Spinal cord (tissue), 10 donors: ENCODE measurements around the gene CDON. TPM values are rescaled to one million over a fixed set of nuclear protein-coding genes. Genes with fewer than 3 reads are reported as not detected.

Source experiments
- DNase-seq, 6 donors: peaks; one replicate each; pipeline versions ENCODE4 v3.0.0 to v3.0.0-alpha.2; 2013 to 2015; ENCODE audit warnings: low spot score in 6 of 6, low read depth in 4 of 6
- H3K27ac ChIP-seq: one replicate; pipeline ENCODE4 v1.5.1; 2013; ENCODE audit warnings: low read depth, low read length, control low read depth
- H3K27me3 ChIP-seq: one replicate; pipeline ENCODE4 v1.6.1; 2013; ENCODE audit warnings: low read length; ENCODE audit not compliant: control insufficient read depth, insufficient read depth
- H3K36me3 ChIP-seq: one replicate; pipeline ENCODE4 v1.6.1; 2013; ENCODE audit warnings: low read length; ENCODE audit not compliant: control insufficient read depth, insufficient read depth
- H3K4me1 ChIP-seq: one replicate; pipeline ENCODE4 v1.6.1; 2013; ENCODE audit warnings: low read length; ENCODE audit not compliant: control insufficient read depth, insufficient read depth
- H3K4me3 ChIP-seq: one replicate; pipeline ENCODE4 v1.5.1; 2013; ENCODE audit warnings: low read depth, low read length, control low read depth
- H3K9me3 ChIP-seq: one replicate; pipeline ENCODE4 v1.6.1; 2013; ENCODE audit warnings: low read length; ENCODE audit not compliant: control insufficient read depth, insufficient read depth
- WGBS: methylation state at CpG from one replicate; pipeline ENCODE4 v1.1.5; 2013; ENCODE audit warnings: missing lambda C conversion rate; ENCODE audit not compliant: insufficient coverage; 5-methylcytosine and 5-hydroxymethylcytosine counted together
- polyA plus RNA-seq, 2 donors: library from polyadenylated mRNA; unstranded; fragments of 120-200 nt; gene quantifications; one replicate each; pipeline ENCODE4 v1.2.1, GENCODE V29; 2013; ENCODE audit not compliant: insufficient read length in 2 of 2
- total RNA-seq, 2 donors: library from RNA; depleted of rRNA in 1 of 2; stranded (reverse); fragments of 120-200 nt in 1 of 2; fragments of >200 nt in 1 of 2; gene quantifications; one replicate each; pipeline versions ENCODE4 v1.2.3 to v1.2.4, GENCODE V29; 2013 to 2014
- donor health status: healthy.

Gene CDON
- total and polyA plus RNA-seq, 4 donors = 7.4 to 34.7 (median 21.4) TPM

DNA sequence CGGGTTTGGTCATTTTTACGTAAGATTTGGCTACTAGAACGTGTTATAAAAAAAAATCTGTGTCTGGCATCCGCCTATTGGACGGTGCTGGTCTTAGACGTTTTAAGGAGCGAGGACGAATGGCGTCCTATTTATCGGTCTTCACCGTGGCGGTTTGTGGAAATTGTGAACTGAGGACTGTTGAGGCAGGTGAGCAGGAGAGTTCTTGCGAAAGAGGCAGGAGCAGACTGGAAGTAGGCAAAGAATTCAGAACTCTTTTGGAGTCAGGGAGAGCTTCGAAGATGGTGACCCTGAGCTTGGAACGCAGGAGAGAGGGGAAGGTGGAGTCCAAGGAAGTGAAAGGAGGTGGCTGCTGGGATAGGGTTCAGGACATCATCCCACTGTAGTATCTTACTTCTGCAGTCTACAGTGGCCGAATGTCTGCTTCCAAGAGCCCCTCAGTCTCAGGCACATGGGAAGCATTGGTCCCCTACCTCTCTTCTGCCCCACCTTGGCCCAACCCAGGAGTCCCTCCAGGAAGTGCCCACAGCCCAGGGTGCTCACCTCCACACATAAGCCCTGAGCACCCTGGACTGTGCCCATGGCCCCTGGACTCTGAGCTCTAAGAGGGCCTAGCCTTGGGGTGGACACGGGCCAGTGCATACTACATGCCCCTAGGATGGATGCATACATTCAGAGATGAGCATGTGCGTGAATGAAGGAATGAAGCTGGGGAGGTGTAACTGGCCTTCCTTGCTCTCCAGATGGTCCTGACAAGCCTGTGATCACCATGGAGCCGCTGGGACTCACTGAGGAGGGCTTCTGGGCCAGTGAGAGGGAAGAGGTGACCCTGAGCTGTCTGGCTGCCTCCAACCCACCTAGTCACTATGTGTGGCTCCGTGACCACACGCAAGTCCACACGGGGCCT lies 113.1 kb downstream of the CDON start:
- Histone ChIP-seq H3K36me3 (peaks cover 27% of the 10 kb centered on the region), H3K4me3 (no peak overlapping the region), H3K9me3 (no peaks in the 10 kb centered on the region), H3K27ac (no peak overlapping the region), H3K27me3 (no peaks in the 10 kb centered on the region), H3K4me1 (peaks cover 19% of the 10 kb centered on the region)
- no peak for DNase-seq
- 93% methylated on average over 18 of the region's 22 CpGs for WGBS

DNA sequence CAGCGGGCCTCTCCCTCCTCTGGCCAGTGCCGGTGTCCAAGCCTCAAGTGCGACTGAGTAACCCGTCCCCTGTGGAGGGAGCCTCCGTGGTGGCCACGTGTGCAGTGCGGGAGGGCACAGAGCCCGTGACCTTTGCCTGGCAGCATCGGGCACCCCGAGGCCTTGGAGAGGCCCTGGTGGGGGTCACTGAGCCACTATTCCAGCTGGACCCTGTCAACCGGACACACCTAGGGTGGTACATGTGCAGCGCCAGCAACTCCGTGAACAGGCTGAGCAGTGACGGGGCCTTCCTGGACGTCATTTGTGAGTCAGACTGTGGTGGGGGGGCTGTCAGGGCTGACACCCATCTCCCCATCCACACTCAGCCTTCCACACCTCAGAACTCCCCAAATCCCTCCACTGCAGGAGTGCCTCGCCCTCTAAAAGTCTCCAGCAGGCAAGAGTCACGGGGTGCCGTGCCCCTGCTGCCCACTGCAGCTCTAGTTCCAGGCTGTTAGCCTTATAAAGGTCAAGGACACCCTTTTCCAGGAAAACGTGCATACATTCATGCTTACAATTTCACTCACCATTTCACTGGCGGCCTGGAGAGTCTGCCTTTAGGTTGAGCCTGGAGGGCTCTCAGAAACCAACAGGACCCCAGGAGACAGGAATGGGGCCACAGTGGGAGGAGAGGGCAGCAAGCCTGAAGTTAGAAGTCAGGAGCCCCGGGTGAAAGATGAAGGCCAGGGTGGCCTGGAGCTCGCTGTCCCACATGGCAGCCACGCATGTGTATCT lies 114.2 kb downstream of the CDON start:
- Histone ChIP-seq H3K4me3 (no peak overlapping the region), H3K9me3 (no peaks in the 10 kb centered on the region), H3K36me3 (peaks cover 22% of the 10 kb centered on the region), H3K4me1 (peaks cover 17% of the 10 kb centered on the region), H3K27ac (no peak overlapping the region), H3K27me3 (no peaks in the 10 kb centered on the region)
- WGBS = 81% methylated on average over 19 of the region's 23 CpGs
- no peak for DNase-seq

DNA sequence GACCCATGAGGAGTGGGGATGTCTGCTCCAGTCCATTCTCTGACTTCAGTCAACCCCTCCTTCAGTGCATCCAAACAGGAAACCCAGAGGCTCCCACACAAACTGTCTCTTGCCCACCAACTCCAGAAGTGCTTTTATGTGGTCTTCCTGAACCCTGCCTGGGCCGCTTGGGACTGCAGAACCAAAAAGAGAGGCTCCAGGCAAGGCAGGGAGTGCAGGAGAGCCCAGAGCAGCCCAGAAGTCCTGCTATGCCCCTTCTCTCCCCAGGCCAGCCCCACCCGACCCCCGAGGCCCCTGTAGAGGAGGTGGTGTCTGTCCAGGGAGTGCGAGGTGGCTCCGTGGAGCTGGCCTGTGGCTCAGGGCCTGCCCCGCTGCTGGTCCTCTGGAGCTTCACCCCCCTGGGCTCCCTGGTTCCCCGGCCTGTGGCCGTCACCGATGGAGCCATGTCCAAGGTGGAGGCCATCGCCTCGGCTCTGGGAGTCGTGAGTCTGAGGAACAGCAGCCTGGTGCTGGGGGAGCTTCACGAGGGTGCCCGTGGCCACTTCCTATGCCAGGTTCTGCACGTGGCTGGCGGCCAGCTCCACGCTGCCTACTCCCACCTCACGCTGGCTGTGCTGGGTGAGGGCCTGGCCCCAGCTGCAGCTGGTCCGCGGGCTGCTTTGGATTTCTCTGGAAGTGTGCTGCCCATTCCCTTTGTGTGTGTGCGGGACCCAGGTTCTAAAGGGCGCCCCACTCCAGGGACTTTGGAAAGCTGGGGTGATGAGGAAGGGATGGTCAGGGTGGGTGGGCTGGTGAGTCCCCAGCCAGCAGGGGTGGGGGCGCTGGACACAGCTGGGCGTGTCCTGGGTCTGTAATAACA lies 115.0 kb downstream of the CDON start:
- 89% methylated on average over 24 of the region's 24 CpGs for WGBS
- Histone ChIP-seq H3K27me3 (no peaks in the 10 kb centered on the region), H3K36me3 (peaks cover 19% of the 10 kb centered on the region), H3K4me1 (peaks cover 9% of the 10 kb centered on the region), H3K4me3 (no peak overlapping the region), H3K9me3 (no peaks in the 10 kb centered on the region), H3K27ac (no peak overlapping the region)
- DNase-seq = no peak

DNA sequence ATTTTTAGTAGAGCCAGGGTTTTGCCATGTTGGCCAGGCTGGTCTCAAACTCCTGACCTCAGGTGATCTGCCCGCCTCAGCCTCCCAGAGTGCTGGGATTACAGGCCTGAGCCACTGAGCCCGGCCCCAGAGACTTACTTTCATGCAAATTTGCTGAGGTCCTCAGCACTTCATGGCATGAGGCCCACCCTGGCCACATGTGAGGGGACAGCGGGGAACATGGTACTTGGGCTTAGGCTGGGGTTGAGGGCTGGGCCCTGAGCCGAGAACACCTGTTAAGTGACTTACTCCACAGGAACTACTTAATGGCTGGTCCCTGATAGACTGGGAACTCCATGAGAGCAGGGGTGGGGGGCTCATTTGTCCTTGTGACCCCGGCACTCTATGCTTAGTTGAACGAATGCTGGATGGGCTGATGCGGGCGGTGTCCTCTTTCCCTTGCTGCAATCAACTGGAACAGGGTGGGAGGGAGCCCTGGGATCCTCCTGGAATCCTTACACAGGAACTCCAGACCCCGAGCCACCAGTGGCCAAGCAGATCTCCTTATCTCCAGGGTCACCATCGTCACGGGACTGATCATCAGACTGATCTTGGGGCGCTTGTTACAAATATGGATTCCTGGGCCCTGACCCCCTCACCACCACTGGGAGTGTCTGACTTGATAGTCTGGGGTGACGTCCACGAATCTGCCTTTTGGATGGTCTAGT lies 115.8 kb downstream of the CDON start:
- H3K27me3 ChIP-seq = peaks cover 2% of the 10 kb centered on the region
- peaks cover 12% of the 10 kb centered on the region for H3K4me1 ChIP-seq
- H3K36me3 ChIP-seq = peaks cover 19% of the 10 kb centered on the region
- H3K27ac ChIP-seq = no peak overlapping the region
- no peak for DNase-seq
- H3K4me3 ChIP-seq = no peak overlapping the region
- H3K9me3 ChIP-seq = no peaks in the 10 kb centered on the region
- 96% methylated on average over 8 of the region's 14 CpGs for WGBS

DNA sequence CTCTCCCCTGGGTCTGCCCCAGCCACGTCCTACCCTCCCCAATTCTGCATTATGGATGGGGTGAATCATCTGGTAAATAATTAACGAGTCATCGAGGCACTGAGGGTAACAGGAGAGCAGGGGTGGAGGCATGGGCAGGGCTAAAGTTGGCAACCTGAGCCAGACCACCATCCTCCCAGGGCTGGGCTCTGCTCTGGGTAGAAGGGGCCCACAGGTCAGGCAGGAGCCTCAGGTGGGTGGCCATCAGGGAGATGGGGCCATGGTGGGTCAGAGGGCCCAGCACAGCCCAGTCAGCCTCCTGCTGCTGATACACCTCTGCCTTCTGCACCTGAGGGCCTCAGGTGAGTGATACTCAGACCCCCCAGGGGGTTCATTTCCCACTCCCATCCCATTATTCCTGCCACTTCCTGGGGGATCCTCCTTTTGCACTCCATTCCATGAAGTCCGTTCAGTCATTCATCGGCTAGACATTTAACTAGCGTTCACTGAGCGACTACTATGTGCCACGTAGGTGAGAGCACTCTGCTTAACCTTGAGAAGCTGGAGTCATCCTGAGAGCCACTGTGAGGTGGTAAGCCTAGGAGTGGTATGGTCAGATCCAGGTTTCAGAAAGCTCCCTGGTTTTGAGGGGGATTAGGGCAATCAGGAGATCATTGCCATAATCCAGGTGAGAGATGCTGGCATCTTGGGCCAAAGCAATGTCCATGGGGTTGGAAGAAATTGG lies 116.7 kb downstream of the CDON start, which contains the start of gene VSIG10L2:
Gene VSIG10L2 (plus strand): TSS at position 248 of the 724 bp plus-strand sequence. CDS start 12 bp downstream, at position 260.
- H3K4me1 ChIP-seq = peaks cover 12% of the 10 kb centered on the region
- no peak within 1 kb of the TSS for H3K4me3 ChIP-seq
- no peak for DNase-seq
- H3K36me3 ChIP-seq = peaks cover 14% of the 10 kb centered on the region
- 96% methylated on average over 5 of the region's 8 CpGs for WGBS
- peaks cover 6% of the 10 kb centered on the region for H3K27me3 ChIP-seq
- H3K27ac ChIP-seq = no peak within 1 kb of the TSS
- H3K9me3 ChIP-seq = no peaks in the 10 kb centered on the region

DNA sequence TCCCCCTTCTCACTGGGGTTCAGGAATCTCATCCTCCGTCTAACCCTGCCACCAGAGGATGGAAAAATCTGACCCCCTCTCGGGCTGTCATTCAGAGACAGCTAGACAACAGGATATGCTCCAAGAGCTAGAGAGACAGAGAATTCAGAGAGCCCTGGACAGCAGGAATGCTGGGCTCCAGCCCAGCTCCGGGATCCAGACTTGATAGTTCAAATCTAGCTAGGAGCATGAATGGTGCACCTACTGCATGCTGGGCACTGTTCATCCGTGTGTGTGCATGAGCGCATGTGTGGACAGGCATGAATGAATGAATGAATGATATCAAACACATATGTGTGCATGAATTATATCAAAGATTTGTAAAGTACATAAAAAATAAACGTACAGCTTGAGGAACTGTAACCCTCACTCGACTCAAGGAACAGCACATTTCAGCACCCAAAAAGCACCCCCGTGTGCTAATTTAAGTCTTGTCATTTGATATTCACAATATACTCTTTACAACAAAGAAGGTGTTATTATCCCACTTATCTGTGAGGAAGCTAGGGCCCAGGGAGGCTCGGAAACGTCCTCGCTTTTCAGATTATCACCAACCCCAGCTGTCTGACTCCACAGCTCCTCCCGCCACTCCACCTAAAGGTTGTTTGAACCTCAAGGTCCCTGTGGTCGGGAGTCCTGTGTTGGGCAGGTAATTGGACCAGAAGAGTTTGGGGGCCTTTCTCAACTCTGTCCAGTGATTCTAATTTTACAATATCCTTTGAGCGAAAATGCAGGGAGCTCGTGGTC lies 117.5 kb downstream of the CDON start:
- no peak for DNase-seq
- Histone ChIP-seq H3K4me3 (no peak overlapping the region), H3K4me1 (peaks cover 11% of the 10 kb centered on the region), H3K36me3 (peaks cover 11% of the 10 kb centered on the region), H3K27ac (no peak overlapping the region), H3K27me3 (peaks cover 6% of the 10 kb centered on the region), H3K9me3 (no peaks in the 10 kb centered on the region)
- WGBS = 76% methylated on average over 3 of the region's 15 CpGs

DNA sequence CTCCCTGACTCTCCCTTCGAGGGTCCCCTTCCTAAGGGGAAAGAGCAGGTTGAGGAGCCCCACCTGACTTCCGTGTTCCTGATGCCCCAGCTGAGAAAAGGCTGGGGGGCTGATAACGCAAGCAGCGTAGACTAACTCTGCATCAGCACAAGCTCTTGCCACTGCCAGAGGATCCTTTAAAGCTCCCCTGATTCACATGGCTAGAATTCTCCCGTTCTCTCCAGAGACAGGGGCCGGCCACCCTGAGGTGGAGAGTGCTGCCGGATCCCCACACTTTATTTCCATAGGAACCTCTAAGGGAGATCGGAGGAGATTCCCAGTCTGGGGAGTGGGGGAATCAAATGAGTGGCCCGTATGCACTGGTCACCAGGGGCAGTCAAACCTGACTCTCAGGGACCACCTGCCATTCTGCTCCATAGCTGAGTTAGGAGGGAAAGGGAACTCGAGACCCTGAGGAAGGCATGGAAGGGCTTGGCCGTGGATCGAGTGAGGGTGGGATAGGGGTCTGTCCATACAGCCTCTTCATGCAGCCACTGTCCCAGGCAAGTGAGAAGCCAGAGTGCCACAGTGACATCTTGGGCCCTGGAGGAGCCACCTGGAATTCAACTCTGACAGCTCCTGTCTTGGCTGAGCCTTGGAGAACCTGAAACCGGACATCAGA lies 118.2 kb downstream of the CDON start:
- H3K9me3 ChIP-seq = no peaks in the 10 kb centered on the region
- no peak overlapping the region for H3K4me3 ChIP-seq
- H3K27ac ChIP-seq = no peak overlapping the region
- peaks cover 11% of the 10 kb centered on the region for H3K4me1 ChIP-seq
- DNase-seq = no peak
- H3K27me3 ChIP-seq = peaks cover 6% of the 10 kb centered on the region
- peaks cover 11% of the 10 kb centered on the region for H3K36me3 ChIP-seq
- 74% methylated on average over 9 of the region's 13 CpGs for WGBS
